Testis (tissue), 2 donors: ENCODE data around the gene NRF1.

ENCODE experiments used
- POLR2A ChIP-seq: fragments of 450-650 bp; IDR thresholded peaks from one replicate; pipeline ENCODE4 v1.6.1; 2017; ENCODE audit warnings: antibody characterized with exemption, mild to moderate bottlenecking, moderate library complexity
- TF ChIP-seq, protein P1 (sequence below), 3 experiments: fragments of 450-650 bp in 2 of 3; fragments of 200-600 bp in 1 of 3; sonication (generic) in 1 of 3; IDR thresholded peaks; one replicate each; pipeline ENCODE4 v1.5.1; 2016 to 2019; ENCODE audit warnings: antibody characterized with exemption in 3 of 3, mild to moderate bottlenecking in 2 of 3, moderate library complexity in 1 of 3

DNA sequence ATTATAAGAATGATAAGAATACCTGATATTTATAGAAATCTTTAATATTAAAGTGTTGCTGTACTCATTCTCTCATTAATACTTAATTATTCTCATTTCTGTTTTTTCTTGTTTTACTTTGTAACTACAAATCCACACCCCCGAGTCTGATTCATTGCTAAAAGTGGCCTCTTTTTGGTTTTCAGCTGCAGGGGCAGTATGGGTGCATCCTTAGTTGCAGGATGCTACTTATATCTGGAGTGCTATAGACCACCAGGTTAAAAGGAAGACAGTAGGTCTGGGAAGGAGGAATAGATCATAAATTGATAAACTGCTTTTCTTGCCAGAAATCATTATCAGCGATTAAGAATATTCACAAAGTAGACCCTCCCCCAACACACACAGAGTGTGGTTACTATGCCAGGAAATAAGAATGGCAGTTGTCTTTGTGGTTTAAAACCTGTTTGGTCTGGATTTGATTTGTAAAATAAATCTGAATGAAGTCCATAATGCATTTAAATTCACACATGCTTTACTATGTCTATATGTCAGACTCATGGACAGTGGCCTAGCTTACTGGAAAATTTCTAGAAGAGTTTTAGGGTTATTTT is 96.5 kb downstream of the NRF1 start:
- TF ChIP-seq, protein P1, sequence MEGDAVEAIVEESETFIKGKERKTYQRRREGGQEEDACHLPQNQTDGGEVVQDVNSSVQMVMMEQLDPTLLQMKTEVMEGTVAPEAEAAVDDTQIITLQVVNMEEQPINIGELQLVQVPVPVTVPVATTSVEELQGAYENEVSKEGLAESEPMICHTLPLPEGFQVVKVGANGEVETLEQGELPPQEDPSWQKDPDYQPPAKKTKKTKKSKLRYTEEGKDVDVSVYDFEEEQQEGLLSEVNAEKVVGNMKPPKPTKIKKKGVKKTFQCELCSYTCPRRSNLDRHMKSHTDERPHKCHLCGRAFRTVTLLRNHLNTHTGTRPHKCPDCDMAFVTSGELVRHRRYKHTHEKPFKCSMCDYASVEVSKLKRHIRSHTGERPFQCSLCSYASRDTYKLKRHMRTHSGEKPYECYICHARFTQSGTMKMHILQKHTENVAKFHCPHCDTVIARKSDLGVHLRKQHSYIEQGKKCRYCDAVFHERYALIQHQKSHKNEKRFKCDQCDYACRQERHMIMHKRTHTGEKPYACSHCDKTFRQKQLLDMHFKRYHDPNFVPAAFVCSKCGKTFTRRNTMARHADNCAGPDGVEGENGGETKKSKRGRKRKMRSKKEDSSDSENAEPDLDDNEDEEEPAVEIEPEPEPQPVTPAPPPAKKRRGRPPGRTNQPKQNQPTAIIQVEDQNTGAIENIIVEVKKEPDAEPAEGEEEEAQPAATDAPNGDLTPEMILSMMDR (IDR thresholded peaks at IDR 0.05) = no peak
- TF ChIP-seq POLR2A = no peak
